Activated CD8-positive, alpha-beta memory T cell treated with anti-CD3 and anti-CD28 coated beads, Interleukin-2, amount 50 U/mL, for 4 hours (primary cell): ENCODE results near the gene MECP2.

ENCODE experiments used
- DNase-seq: peaks from one replicate; pipeline ENCODE4 v3.0.0-alpha.2; 2020

Gene MECP2

DNA sequence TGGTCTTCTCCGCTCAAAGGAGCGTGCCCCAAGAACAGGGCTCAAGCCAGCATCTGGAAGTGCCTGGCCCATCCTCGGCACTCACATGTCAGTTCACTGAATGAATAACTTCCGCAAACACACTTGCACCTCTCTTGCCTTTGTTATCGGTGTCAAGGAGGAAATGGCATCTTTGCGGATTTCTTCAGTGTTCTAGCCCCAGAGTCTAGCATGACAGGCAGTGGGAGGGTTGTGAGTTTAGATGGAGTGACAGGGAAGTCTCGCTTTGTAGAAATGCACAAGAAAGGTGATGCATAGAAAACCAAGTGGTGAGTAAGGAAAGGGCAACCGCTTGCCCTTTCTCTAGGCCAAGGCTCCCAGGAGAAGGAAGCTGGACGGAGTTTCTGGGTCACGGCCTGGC, 17.6 kb upstream of the MECP2 start:
- DNase-seq: no peak

DNA sequence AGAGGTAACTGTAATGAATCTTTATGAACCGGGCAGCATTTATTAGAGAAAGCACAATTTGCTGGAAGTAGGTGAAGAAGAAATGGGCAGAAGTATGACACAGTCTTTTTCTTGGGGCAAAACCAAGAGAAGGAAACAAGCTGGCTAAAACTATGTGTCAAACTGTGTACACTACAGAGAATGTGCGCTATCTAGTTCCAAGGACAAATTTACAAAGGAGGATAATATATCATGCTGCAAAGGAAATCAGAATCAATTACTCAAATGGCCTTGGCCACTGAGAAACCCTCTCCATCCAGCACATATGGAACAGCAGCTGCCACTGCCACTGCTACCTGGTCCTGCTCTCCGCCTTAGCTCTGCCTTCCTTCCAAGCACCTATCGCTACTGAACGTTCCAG, 17.1 kb upstream of the MECP2 start:
- DNase-seq: no peak

DNA sequence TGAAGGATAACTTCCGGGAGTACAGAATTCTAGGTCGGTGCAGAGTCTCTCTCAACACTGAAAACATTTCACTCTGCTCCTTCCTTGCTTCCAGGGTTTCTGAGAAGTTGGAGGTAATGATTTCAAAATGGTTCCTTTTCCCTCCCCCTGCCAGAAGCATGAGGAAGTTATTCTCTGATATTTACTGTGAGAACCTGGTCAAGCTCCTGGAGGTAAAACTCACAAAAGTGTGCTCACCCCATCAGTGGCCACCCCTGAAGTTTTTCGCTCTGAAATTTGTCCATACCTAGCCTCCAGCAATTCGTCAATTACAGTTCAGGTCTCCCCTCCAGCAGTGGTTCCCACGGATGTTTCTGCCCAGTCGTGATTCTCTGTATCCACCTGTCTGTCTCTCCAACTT, 16.2 kb upstream of the MECP2 start:
- no peak for DNase-seq

DNA sequence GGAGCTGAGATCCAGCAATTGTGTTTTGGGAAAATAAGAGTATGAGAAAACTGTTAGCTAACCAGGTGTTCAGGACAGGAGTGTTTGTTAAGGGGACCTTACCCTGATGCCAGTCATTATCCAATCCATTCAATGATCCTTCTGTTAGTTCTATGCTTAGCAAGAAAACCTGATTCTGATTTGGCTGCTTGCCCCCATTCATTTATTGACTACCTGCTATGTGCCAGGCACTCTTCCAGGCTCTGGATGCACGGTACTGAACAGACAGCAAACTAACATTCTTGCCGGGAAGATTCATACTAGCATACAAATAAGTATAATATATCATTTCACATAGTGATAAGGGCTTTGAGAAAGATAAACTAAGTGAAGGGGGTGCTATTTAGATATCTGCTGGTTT, 1.0 kb upstream of the MECP2 start:
- DNase-seq: no peak

DNA sequence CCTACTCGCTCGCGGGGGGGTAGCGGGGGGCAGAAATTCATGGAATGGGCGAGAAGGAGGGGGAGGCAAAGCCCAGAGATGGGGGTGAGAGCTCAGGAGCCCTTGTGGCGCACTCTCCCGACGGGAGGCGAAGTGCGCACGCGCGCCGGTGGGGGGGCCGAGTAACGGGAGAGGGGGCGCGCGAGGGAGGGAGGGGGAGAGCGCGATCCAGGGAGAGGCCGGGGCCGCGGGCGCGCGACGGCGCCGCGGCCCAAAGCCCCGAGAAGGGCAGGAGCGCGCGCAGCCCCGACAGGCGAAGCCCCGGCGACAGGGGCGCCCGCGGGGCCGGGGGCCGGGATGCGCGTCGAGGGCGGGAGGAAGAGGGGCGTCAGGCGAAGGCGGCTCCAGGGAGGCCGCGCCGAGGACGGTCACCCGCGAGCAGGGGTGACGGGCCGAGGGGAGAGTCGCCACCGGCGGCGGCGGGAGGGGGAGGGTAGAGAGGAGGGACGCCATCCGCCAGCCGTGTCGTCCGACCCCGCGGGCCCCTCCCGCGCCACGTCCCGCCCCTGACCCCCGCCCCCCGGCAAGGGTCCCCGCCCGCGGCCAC, 421 bp downstream of the MECP2 start:
- peak; percentile 74 for DNase-seq

DNA sequence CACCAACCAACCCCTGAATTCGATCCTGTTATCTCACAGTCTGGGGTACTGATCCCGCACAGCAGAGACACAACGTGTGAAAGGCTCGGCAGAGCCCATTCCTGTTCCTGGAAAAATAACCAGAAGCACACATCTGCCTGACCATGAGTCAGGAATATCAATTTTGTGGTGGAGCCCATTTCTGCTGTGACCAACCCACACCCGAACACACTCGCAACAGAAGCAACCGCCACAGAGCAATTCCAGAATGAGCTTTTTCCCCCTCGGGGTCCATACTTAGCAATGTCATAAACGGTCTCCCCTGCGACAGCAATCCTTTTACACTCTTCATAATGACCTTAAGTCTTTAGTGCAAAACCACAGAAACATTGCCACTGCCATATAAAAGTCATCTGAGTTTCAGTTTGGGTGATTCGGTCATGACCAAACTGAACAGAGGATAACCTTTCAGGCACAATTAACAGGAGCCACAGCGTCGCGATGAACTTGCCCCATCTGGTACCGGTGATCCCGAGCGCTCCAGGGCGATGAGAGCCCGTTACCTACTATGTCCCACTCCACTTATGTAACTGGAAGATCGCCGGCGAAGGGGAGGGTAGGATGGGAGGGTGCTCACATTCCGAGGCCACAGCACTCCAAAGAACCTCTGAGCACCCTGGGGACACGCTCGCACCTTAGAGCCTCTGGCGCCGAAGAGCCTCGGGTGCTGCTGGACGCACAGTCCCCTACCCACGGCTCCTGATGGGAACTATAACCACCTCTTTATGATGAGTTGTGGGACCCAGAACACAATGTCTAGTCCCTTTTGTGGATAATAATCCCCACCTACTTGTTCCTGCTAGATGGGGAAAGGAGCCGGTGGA, 1.1 kb downstream of the MECP2 start:
- no peak for DNase-seq

DNA sequence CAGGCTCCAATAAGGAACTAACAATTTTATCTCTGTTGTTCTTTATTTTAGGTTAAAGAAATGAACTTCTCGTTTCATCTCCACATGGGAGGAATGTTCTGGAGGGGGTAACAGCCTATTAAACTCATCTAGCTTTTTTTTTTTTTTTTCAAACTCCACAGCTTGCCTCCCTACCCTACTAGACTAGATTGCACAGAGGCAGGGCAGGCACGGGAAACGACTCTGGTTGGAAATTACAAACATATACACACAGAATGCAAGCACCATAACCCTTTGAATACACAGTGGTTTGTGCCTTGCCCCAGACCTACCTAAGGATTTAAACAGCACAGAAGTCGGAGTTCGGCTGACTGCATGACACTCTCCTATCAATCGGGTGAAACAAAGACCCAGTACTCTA, 2.7 kb downstream of the MECP2 start:
- no peak for DNase-seq

DNA sequence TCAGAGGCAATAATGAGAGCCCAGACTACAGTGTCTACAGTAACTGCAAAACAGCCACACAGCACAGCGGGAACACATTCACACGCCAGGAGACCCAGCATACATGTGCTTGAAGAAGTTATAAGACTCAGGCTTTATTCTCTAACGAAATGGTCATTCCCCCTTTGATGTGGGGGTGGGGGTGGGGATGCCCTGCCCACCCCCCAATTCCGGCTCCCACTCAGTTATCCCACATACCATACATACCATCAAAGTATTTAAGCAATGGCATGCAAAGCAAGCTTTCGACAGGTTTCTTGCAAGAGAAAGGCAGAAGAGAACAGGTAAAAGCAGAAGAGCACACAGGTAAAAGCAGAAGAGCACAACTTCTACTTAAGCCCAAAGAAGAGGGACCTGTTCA, 3.6 kb downstream of the MECP2 start:
- no peak for DNase-seq

DNA sequence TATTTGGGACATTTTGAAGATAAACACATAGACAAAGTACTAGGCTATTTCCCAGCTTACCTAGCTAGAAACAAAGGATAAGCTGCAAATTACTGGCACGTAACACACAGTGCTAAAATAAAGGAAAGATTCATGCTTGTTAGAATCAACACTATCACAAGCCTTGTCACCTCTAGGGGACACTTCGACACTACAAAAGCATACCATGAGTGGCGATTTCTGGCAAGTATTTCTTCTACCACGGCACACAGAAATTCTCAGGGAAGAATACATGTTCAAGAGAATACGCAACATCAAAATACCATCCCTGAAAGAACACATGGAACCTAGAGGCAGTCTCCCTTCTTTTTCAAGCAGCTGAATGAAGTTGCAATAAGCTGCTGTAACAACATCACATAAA, 5.1 kb downstream of the MECP2 start:
- no peak for DNase-seq

DNA sequence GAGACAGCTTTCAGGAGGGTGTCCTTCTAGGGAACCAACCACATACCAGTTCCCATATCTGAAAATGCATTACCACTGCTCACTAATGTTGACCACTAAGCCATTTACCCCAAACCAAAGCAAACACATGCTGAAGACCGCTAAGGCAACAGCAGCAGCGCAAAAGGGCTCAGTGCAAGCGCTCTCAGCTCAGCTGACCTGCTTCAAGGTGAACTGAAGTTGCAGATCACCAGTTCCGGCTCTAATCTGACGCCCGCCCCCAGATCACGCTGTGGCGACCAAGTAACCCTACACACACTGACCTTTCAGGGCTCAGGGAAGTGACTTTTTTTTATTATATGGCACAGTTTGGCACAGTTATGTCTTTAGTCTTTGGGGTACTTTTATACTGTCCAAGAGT, 5.8 kb downstream of the MECP2 start:
- no peak for DNase-seq

DNA sequence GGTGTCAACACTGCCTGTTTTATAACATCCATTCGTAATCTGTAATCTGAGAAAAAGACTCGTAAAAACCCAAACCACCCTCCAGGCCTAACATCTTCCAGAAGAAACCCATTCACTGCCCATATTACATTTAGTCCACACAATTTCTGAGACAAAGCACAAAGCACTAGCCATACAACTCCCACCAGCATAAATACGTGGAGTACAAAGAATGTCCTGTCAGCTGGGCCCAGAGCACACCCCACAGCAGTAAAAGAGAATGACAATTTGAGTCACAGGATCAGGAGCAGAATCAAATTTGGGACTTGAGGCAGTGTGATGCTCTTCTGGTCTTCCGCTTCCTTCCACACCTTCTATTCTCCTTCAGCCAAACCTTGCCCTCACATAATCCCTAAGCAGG, 6.8 kb downstream of the MECP2 start:
- no peak for DNase-seq

DNA sequence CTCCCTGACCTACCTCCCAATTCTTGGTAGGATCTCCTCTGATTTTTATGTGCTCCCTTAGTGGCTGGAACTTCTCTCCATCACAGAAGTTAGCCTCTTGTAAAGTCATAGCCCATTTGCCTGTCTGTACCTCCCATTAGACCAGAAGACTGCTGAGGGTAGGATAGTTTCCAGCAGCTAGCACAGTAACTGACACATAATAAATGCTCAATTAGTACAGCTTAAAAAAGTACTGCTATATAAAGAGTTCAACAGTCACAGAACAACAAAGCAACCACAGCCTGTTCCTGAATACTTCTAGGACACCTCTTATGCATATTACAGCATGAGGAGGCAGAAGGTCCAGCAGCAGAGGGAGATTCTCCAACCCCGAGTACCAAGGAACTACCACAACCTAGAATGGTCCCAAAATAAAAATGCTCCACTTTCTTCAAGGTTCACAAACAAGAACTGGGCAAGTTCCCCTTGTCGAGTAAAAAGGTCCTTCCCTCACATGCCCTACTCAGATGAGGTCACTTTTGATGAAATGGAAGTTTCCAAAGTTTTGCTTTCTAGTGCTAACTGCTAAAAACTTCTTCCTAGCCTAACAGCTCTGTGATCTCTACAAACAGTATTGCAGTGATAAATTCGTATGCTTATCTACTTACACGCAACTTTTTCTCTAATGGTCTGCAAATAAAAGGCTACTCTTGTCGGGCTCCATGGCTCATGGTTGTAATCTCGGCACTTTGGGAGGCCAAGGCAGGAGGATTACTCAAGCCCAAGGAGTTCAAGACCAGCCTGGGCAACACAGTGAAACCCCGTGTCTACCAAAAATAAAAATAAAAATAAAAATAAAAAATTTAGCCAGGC, 12.8 kb downstream of the MECP2 start:
- DNase-seq: no peak

DNA sequence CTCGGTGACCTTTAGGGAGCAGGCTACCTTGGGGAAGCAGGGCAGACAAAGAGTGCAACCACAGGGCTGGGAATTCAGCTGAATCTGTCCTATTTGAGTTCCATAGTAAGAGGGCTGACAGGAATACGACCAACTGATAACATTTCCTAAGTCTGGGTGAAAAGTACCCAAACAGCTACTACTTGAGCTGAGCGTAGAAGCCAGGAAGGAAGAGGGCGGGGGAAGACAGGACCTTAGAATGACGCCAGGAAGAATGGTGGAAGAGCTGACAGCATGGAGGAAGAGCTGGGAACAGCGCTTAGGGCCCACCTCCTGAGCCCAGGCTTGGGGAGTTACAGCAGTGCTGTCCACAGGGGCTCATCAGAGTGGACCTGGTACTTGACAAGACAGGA, 14.4 kb downstream of the MECP2 start:
- no peak for DNase-seq

DNA sequence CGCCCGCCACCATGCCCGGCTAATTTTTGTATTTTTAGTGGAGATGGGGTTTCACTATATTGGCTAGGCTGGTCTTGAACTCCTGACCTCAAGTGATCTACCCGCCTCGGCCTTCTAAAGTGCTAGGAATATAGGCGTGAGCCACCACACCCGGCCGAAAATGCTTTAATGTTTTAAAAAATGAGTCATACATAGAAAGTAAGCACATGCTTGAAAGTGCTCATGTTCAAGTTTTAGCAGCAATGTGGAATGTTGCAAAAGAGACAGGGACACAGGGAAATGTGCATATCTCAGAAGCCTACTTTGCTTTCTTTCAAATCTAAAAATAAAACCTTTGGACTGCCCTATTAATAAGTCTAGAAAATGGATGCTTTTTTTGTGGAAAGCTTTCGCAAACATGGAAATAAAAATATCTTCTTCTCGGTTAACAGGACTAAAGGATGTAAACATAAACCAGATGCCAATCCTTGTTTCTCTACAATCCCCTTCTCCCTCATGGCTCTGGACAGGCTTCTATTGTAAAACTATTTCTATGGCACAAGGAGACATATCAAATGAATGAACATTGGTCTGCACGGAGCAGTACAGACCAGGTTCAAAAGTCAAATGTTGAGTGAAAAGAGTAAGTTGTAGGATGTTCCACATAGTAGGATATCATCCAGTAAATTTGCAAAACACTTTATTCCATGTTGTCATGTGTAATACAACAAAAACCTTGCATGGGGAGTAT, 15.0 kb downstream of the MECP2 start:
- no peak for DNase-seq

DNA sequence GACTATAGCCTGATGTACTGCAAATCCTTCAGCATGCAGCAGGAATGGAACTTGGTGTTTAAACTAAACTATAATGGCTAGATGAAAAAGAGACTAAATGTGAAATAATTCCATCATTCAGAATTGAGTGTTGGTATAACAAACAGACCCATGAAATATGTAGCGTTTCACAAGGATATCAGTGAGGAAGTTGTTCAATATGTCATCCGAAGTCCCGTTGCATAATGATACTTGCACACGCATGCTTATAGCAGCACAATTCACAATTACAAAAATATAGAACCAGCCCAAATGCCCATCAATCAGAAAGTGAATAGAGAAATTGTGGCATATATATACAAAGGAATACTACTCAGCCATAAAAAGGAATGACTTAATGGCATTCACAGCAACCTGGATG, 20.4 kb downstream of the MECP2 start:
- DNase-seq: no peak

DNA sequence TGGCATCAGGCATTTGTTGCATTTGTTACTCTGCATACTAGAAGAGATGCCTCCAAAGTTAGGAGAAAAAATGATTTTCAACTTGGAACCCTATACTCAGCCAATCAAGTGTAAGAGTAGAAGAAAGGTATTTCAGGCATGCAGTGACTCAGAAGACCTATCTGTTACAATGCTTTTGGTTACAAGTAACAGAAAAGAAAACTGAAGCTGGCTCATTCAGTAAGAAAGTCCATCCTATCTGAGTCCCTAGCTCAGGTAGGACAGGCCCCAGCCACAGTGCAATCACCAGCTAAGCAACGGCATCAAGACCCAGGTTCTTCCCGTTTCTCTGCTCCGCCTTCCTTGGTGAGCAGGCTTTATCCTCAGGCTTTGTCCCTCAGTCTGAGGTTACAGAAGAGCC, 23.3 kb downstream of the MECP2 start:
- no peak for DNase-seq

DNA sequence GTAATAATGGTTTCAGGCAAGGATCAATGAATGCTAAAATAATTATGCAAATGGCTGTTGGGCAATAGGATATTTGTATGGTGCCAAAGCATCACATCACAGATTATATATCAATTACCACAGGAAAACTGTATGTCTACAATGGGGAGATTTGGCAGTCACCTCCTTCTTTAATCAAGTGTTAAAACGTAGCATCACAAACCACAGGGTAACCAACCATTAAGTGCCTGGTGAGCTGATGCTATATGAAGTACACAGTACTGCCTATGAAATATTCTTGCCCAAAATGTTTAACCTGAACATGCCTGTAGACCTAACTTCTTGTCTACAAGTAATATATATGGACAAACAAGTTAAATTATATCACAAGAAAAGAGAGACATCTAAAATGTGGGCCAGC, 25.3 kb downstream of the MECP2 start:
- DNase-seq: no peak

DNA sequence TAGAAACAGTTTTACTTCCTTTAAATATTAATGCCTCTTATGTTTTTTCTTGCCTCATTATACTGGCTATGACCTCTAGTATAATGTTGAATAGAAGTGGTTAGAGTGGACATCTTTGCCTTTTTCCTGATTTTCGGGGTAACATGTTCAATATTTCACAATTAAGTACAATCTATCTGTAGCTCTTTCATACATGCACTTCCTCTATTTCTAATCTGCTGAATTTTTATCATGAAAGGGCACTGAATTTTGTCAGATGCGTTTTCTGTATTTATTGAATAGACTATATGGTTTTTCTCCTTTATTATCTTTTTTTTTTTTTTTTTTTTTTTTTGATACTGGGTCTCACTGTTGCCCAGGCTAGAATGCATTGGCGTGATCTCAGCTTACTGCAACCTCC, 29.0 kb downstream of the MECP2 start:
- DNase-seq: no peak

DNA sequence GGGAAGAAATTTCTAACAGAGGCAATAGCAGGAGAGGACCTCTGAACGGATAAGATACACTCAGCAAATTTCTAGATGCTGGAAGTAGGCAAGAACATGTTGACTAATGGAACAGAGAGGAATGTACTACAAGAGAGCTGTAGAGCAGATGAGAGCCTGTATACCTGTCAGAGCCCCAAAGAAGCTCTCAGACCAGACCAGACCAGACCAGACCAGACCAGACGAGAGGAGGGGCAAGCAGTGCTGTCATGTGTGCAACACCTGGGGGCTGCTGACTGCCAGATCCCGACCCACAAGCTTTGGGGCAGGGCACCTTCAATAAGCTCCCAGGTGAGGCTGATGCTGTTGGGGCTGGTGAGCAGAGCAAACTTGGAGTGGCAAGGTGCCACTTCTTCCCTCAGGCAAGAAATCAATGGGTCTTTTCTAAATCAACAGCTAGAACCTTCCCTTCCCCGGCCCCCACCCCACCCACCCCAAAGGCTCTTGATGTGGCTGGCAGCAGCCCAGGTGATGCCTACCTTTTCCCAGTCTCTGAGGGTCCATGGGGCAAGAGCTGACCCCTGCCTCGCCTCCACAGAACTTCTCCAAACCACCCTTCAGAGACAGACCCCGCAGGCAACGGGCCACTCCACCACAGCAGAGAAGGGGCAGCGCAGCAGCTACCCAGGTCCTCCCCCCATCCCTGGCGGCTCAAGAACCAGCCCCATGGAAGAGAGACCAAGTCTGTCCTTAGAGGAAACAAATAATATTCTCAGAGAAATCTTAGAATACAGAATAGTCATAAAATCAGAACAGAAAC, 32.7 kb downstream of the MECP2 start:
- no peak for DNase-seq

DNA sequence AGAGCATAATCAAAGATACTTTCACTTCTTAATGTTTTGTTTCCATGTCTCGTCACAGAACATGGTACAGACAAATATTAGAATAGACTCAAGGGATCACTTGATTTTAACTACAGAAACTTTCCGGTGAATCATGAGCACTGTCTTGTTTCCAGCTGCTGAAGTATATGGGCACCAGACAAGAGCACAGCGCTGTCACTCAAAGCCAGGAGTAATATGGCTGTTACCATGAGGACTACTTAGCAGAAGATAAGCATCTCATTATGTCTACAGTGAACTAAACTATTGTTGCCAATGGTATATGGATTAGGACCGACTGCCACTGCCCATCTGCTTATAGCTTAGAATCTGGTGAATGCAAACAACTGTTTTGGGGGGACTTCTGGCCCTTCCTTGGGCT, 34.3 kb downstream of the MECP2 start:
- no peak for DNase-seq

DNA sequence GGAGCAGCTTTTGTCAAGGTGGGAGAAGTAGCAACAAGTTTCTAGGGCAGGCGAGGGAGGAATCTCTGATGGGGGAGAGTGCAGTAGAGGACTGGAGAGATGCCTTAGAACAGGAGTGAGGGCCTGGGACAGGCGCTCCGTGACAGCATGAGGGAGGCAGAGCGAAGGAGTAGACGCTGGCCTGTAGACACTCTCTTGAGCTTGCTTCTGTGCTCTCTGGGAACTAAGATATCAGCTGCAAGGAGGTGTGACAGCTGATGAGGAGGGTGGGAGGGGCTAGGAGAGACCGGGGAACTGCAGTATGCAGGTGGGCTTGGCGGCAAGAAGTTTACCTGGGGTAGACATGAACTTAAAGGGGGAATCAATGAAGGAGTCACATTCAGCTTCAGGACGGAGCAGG, 35.7 kb downstream of the MECP2 start:
- DNase-seq: no peak

DNA sequence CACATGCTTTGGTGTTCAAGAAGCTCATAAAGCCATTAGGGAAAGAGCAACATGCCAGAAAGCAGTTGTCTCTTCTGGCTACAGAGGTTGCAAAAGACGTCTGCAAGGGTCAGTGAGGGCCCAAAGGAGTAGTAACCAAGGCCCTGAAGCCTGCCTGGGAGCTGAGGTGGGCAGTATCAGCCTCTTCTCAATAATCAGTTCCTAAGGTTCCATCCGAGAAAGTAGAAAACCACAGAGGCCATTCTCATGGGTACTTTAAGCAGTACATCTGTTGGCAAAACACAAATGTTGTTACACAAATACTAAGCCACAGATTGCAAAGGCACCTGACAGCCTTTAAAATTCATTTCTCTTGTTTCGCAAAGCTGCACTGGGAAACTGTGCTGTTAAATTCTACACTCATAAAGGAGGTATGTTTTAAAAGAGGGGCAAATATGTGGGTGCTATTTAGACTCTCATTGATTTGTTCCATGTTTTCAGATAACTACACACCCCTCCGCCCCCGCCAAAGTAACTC, 37.7 kb downstream of the MECP2 start:
- no peak for DNase-seq
